Stimulated activated memory B cell treated with anti-CD40 and anti-IgM and Interleukin-4, amounts not matched to agents 10 μg/mL and 1 μg/mL and 100 μg/mL, for 72 hours (primary cell): ENCODE data around the gene SMIM43.
"Not testable (repeated sequence)": the region's sequence is repeated elsewhere in the genome, so short reads cannot be mapped to it uniquely, and the experiment has no call there.

Experiments used
- ATAC-seq: fragments of 150-1000 bp; cut with Tn5 transposase; 2 replicates; pipeline ENCODE4 v1.10.0; 2021
- H3K27ac Mint-ChIP-seq: one replicate; pipeline ENCODE4 v1.8.0; 2022; ENCODE audit warnings: mild to moderate bottlenecking, mixed read lengths
- H3K27me3 Mint-ChIP-seq: one replicate; pipeline ENCODE4 v1.8.0; 2022; ENCODE audit warnings: mixed read lengths
- H3K36me3 Mint-ChIP-seq: one replicate; pipeline ENCODE4 v1.8.0; 2022; ENCODE audit warnings: mixed read lengths
- H3K4me1 Mint-ChIP-seq: one replicate; pipeline ENCODE4 v1.8.0; 2022; ENCODE audit warnings: mixed read lengths
- H3K4me3 Mint-ChIP-seq: one replicate; pipeline ENCODE4 v1.8.0; 2022; ENCODE audit warnings: mild to moderate bottlenecking, moderate library complexity, mixed read lengths
- H3K9me3 Mint-ChIP-seq: one replicate; pipeline ENCODE4 v1.8.0; 2022; ENCODE audit warnings: mixed read lengths

Gene SMIM43

GRCh38 chr4:121765971-121766538 is 1.1 kb upstream of the SMIM43 start:
- ATAC-seq, result no peak
- Mint-ChIP-seq H3K27ac (no peak overlapping the region), H3K4me1 (no peaks in the 10 kb centered on the region), H3K36me3 (no peaks in the 10 kb centered on the region), H3K9me3 (no peaks in the 10 kb centered on the region), H3K27me3 (peaks cover 76% of the 10 kb centered on the region), H3K4me3 (no peak overlapping the region)

- H3K27ac Mint-ChIP-seq, result no peak overlapping the region
- no peaks in the 10 kb centered on the region for H3K9me3 Mint-ChIP-seq
- H3K4me1 Mint-ChIP-seq, result no peaks in the 10 kb centered on the region
- H3K36me3 Mint-ChIP-seq, result no peaks in the 10 kb centered on the region
- no peak for ATAC-seq
- H3K27me3 Mint-ChIP-seq, result peaks cover 69% of the 10 kb centered on the region
- H3K4me3 Mint-ChIP-seq, result peak overlapping the region; percentile 29
These were observed 373 bp upstream of the SMIM43 start for GRCh38 chr4:121765368-121765705.

- Mint-ChIP-seq H3K4me3 (no peak overlapping the region), H3K27me3 (peaks cover 61% of the 10 kb centered on the region), H3K9me3 (no peaks in the 10 kb centered on the region), H3K27ac (no peak overlapping the region), H3K4me1 (no peaks in the 10 kb centered on the region), H3K36me3 (no peaks in the 10 kb centered on the region)
- ATAC-seq, result no peak
These were observed 662 bp downstream of the SMIM43 start for GRCh38 chr4:121764303-121764701.

GRCh38 chr4:121760205-121760604 is 4.8 kb downstream of the SMIM43 start:
- Mint-ChIP-seq H3K4me3 (no peak overlapping the region), H3K27me3 (peaks cover 34% of the 10 kb centered on the region), H3K27ac (no peak overlapping the region), H3K4me1 (no peaks in the 10 kb centered on the region), H3K36me3 (no peaks in the 10 kb centered on the region), H3K9me3 (no peaks in the 10 kb centered on the region)
- no peak for ATAC-seq

- Mint-ChIP-seq H3K27ac (no peak overlapping the region), H3K9me3 (peaks cover 3% of the 10 kb centered on the region), H3K4me1 (no peaks in the 10 kb centered on the region), H3K4me3 (no peak overlapping the region), H3K27me3 (peaks cover 32% of the 10 kb centered on the region), H3K36me3 (no peaks in the 10 kb centered on the region)
- no peak for ATAC-seq
These were observed 5.9 kb downstream of the SMIM43 start for GRCh38 chr4:121758925-121759568.

GRCh38 chr4:121752142-121752541 is 12.8 kb downstream of the SMIM43 start:
- H3K4me1 Mint-ChIP-seq, H3K27ac Mint-ChIP-seq, H3K4me3 Mint-ChIP-seq, H3K9me3 Mint-ChIP-seq, H3K36me3 Mint-ChIP-seq, ATAC-seq: not testable (repeated sequence)
- peaks cover 29% of the 10 kb centered on the region for H3K27me3 Mint-ChIP-seq

GRCh38 chr4:121749225-121749624 is 15.7 kb downstream of the SMIM43 start:
- Mint-ChIP-seq H3K27ac (no peak overlapping the region), H3K9me3 (no peaks in the 10 kb centered on the region), H3K4me3 (no peak overlapping the region), H3K4me1 (no peaks in the 10 kb centered on the region), H3K36me3 (no peaks in the 10 kb centered on the region), H3K27me3 (peaks cover 21% of the 10 kb centered on the region)
- ATAC-seq, result no peak

- Mint-ChIP-seq H3K4me3 (no peak overlapping the region), H3K27ac (no peak overlapping the region), H3K36me3 (no peaks in the 10 kb centered on the region), H3K27me3 (peaks cover 10% of the 10 kb centered on the region), H3K4me1 (no peaks in the 10 kb centered on the region), H3K9me3 (no peaks in the 10 kb centered on the region)
- ATAC-seq, result peak; percentile 39
These were observed 22.2 kb downstream of the SMIM43 start for GRCh38 chr4:121742794-121743193.

- H3K4me1 Mint-ChIP-seq, result no peaks in the 10 kb centered on the region
- no peak overlapping the region for H3K4me3 Mint-ChIP-seq
These were observed 23.2 kb downstream of the SMIM43 start for GRCh38 chr4:121741751-121742150.

GRCh38 chr4:121740796-121741409 is 24.1 kb downstream of the SMIM43 start:
- Mint-ChIP-seq H3K27me3 (peaks cover 12% of the 10 kb centered on the region), H3K4me1 (no peaks in the 10 kb centered on the region), H3K27ac (no peak overlapping the region), H3K4me3 (no peak overlapping the region), H3K36me3 (no peaks in the 10 kb centered on the region), H3K9me3 (no peaks in the 10 kb centered on the region)
- no peak for ATAC-seq

More at GRCh38 chr4:121741751-121742150, 23.2 kb downstream of the SMIM43 start:
- Mint-ChIP-seq H3K27me3 (peaks cover 11% of the 10 kb centered on the region), H3K36me3 (no peaks in the 10 kb centered on the region), H3K9me3 (no peaks in the 10 kb centered on the region), H3K27ac (no peak overlapping the region)
- ATAC-seq, result no peak

GRCh38 chr4:121739575-121739974 is 25.4 kb downstream of the SMIM43 start:
- Mint-ChIP-seq H3K27me3 (peaks cover 25% of the 10 kb centered on the region), H3K4me3 (no peak overlapping the region), H3K9me3 (no peaks in the 10 kb centered on the region), H3K27ac (no peak overlapping the region), H3K4me1 (no peaks in the 10 kb centered on the region), H3K36me3 (no peaks in the 10 kb centered on the region)
- no peak for ATAC-seq

- ATAC-seq, result no peak
- Mint-ChIP-seq H3K27ac (no peak overlapping the region), H3K4me3 (no peak overlapping the region), H3K36me3 (no peaks in the 10 kb centered on the region), H3K27me3 (peaks cover 25% of the 10 kb centered on the region), H3K4me1 (no peaks in the 10 kb centered on the region), H3K9me3 (no peaks in the 10 kb centered on the region)
These were observed 26.0 kb downstream of the SMIM43 start for GRCh38 chr4:121738780-121739535.

- no peaks in the 10 kb centered on the region for H3K36me3 Mint-ChIP-seq
- H3K27ac Mint-ChIP-seq, result no peak overlapping the region
- peaks cover 25% of the 10 kb centered on the region for H3K27me3 Mint-ChIP-seq
- no peak overlapping the region for H3K4me3 Mint-ChIP-seq
- ATAC-seq, result no peak
- H3K4me1 Mint-ChIP-seq, result no peaks in the 10 kb centered on the region
- no peaks in the 10 kb centered on the region for H3K9me3 Mint-ChIP-seq
These were observed 27.0 kb downstream of the SMIM43 start for GRCh38 chr4:121737846-121738554.

GRCh38 chr4:121736735-121737351 is 28.1 kb downstream of the SMIM43 start:
- Mint-ChIP-seq H3K9me3 (no peaks in the 10 kb centered on the region), H3K4me1 (no peaks in the 10 kb centered on the region), H3K27me3 (peaks cover 25% of the 10 kb centered on the region), H3K4me3 (no peak overlapping the region), H3K36me3 (no peaks in the 10 kb centered on the region), H3K27ac (no peak overlapping the region)
- ATAC-seq, result no peak

GRCh38 chr4:121734571-121734970 is 30.4 kb downstream of the SMIM43 start:
- no peaks in the 10 kb centered on the region for H3K36me3 Mint-ChIP-seq

More at GRCh38 chr4:121734571-121734970, 30.4 kb downstream of the SMIM43 start:
- ATAC-seq, result no peak
- no peaks in the 10 kb centered on the region for H3K9me3 Mint-ChIP-seq
- H3K27me3 Mint-ChIP-seq, result peaks cover 25% of the 10 kb centered on the region
- H3K4me1 Mint-ChIP-seq, result no peaks in the 10 kb centered on the region
- no peak overlapping the region for H3K4me3 Mint-ChIP-seq
- H3K27ac Mint-ChIP-seq, result no peak overlapping the region
